Measurements from ENCODE around the gene RAD9B. TPM values are rescaled to one million over a fixed set of nuclear protein-coding genes. Genes with fewer than 3 reads are reported as not detected.

RAD9B gene
- total and polyA plus RNA-seq, 9 of the 15 experiments (the other 6 are each of a cell fraction or from before 2014, with no cell fraction given) = 0.05 to 0.83 (median 0.32) TPM

DNA sequence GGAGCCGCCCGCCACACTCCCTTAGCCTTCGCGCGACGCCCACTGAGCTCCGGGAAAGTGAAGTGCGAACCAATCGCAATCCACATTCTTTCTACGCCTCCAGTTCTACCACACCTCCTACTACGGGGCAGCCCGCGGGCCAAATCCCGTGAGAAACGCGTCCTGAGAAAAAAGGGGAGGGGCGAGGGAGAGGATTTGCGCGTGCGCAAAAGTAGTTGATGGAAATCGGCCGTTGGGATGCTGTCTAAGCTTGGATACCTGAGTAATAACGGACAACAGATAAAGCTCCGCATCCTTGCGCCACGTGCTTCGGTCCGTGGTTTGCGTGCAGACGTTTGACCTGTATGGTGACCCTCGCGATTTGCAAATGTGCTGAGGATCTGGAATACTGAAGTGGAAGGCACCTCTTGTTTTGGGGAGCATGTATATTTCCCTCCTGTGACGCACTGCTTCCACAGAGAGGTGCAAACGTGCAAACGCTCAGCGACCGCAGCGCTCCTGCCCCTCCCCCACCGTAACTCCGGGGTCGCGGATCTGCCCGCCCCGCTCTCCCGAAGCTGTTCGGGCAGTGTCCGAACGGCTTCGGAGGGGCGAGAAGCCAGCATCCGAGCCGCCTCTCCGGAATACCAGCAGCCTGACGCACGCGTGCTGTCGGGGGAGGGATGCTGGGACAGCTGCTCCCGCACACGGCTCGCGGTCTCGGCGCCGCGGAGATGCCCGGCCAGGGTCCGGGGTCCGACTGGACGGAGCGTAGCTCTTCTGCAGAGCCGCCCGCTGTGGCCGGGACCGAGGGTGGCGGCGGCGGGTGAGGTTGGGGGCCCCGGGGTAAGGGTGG, 33.7 kb upstream of the RAD9B start, which contains the start of the genes FAM216A and GPN3 (continued):
- TF ChIP-seq AFF1 (IDR thresholded peaks at IDR 0.05; ENCODE audit: low read depth in 1 of 2, partially characterized antibody in 2 of 2) = peak in 1 of 2 experiments; percentile 51
- TF ChIP-seq ZNF280A (IDR thresholded peaks at IDR 0.05; ENCODE audit: low read depth, partially characterized antibody) = no peak
- peak; percentile 98 for TF ChIP-seq EP400 (IDR thresholded peaks at IDR 0.05)
- no peak; the same call in 1 of the 2 replicates for TF ChIP-seq ARID4B (CRISPR knock-in tag; IDR thresholded peaks at IDR 0.05)
- TF ChIP-seq TAF1 (IDR thresholded peaks at IDR 0.05; ENCODE audit: control insufficient read depth, extremely low read depth, insufficient read depth, low read length, severe bottlenecking) = peak; percentile 92
- TF ChIP-seq CHD4 (IDR thresholded peaks at IDR 0.05; ENCODE audit: insufficient read depth, insufficient replicate concordance, low read depth, low read length, poor library complexity, severe bottlenecking) = no peak
- peak; percentile 62; the same call in 1 of the 2 replicates for TF ChIP-seq ETV5 (CRISPR knock-in tag; IDR thresholded peaks at IDR 0.05; ENCODE audit: low read depth)
- TF ChIP-seq CHD2 (IDR thresholded peaks at IDR 0.05; ENCODE audit: low read depth, low read length) = peak; percentile 96
- TF ChIP-seq HMGXB4 (CRISPR knock-in tag; IDR thresholded peaks at IDR 0.05) = peak; percentile 68
- no peak for TF ChIP-seq ZSCAN29 (IDR thresholded peaks at IDR 0.05)
- peak; percentile 87 to 89 for TF ChIP-seq NRF1 (conservative IDR thresholded peaks at IDR 0.05 in 1 of 2, IDR thresholded peaks at IDR 0.05 in 1 of 2)
- peak; percentile 11; the same call in 1 of the 2 replicates for TF ChIP-seq ZNF143 (CRISPR knock-in tag; IDR thresholded peaks at IDR 0.05)
- TF ChIP-seq ZZZ3 (IDR thresholded peaks at IDR 0.05) = no peak
- TF ChIP-seq RBM39 (optimal IDR thresholded peaks at IDR 0.05; ENCODE audit: low read depth, low read length) = no peak

Measured in K562 (cell line).